OCI-LY7 (cell line): ENCODE measurements around the gene SERPINA4.

Source experiments
- EZH2phosphoT487 ChIP-seq: fragments of 200-600 bp; sonication (generic); IDR thresholded peaks from 2 replicates; pipeline ENCODE4 v1.6.1; 2018; ENCODE audit warnings: low read depth, borderline replicate concordance, mild to moderate bottlenecking, mixed run types, antibody characterized with exemption, low read length, moderate library complexity, mixed read lengths
- TF ChIP-seq, protein P1 (sequence below): fragments of 200-600 bp; sonication (generic); conservative IDR thresholded peaks from 2 replicates; pipeline ENCODE4 v1.5.1; 2014; ENCODE audit warnings: mild to moderate bottlenecking, antibody characterized with exemption, low read length, moderate library complexity, mixed read lengths

DNA sequence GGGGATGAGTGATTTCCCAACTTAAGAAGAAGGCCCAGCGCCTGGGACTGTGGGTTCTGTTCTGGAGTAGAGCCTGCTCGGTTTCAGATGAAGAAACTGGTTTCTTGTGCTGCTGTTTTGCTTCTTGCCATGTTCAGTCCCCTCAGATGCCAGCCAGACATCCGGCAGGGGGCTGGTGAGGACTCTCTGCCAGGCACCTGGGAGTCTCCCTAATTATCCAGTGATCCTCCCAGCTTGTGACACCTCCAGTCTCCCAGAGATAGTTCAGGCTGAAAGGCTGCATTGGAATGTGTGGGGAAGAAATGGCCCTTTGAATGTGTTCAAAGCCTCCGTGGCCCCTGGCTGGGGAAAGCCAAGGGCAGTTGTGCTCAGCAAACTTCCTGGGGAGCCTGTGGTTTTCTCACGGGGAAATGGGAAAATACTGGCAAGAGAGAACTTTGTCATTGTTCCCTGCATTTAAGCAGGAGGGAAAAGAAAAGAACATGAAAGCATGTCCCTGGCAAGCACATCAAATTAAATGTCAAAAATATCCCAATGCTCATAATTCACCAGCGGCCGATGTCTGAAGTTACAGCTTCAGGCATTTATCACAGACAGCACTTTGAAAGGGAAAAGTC, 43.5 kb upstream of the SERPINA4 start:
- TF ChIP-seq, protein P1, sequence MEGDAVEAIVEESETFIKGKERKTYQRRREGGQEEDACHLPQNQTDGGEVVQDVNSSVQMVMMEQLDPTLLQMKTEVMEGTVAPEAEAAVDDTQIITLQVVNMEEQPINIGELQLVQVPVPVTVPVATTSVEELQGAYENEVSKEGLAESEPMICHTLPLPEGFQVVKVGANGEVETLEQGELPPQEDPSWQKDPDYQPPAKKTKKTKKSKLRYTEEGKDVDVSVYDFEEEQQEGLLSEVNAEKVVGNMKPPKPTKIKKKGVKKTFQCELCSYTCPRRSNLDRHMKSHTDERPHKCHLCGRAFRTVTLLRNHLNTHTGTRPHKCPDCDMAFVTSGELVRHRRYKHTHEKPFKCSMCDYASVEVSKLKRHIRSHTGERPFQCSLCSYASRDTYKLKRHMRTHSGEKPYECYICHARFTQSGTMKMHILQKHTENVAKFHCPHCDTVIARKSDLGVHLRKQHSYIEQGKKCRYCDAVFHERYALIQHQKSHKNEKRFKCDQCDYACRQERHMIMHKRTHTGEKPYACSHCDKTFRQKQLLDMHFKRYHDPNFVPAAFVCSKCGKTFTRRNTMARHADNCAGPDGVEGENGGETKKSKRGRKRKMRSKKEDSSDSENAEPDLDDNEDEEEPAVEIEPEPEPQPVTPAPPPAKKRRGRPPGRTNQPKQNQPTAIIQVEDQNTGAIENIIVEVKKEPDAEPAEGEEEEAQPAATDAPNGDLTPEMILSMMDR: no peak
- no peak for TF ChIP-seq EZH2phosphoT487
